ENCODE results near the gene TCFL5.

Gene TCFL5

DNA sequence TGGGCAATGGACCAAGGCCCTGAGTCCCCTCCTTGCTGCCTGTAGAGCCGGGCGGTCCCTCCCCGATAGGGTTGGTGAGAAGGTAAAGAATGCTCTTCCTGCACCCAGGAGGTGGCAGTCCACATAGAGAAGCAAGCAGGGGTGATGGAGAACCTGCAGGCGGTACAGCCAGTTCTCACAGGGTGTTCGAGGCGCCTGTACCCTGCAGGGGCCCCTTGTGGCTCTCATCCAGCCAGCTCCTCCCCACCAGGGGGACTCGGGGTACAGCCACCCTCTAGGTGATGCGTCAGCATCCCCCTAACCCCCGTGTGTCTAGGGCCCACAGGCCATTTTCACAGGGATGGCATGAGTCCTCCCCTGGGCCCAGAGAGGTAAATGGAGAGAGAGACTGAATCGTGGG, 49.9 kb downstream of the TCFL5 start:
- DNase-seq (ENCODE audit: low read depth) = no peak

DNA sequence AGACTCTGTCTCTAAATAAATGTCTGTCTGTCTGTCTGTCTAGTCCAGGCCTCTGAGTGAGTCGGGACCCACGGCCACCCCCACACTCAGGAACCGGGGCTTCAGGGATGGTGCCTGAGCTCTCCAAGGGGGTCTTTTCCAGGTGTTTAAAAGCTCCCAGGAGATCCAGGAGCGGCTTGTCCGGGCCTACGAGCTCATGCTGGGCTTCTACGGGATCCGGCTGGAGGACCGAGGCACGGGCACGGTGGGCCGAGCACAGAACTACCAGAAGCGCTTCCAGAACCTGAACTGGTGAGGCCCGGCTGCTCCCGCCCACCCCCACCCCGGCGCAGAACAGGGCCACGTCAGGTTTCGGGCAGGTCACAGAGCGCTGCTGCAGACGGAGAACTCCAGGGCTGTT, 50.3 kb downstream of the TCFL5 start:
- DNase-seq (ENCODE audit: low read depth) = no peak

DNA sequence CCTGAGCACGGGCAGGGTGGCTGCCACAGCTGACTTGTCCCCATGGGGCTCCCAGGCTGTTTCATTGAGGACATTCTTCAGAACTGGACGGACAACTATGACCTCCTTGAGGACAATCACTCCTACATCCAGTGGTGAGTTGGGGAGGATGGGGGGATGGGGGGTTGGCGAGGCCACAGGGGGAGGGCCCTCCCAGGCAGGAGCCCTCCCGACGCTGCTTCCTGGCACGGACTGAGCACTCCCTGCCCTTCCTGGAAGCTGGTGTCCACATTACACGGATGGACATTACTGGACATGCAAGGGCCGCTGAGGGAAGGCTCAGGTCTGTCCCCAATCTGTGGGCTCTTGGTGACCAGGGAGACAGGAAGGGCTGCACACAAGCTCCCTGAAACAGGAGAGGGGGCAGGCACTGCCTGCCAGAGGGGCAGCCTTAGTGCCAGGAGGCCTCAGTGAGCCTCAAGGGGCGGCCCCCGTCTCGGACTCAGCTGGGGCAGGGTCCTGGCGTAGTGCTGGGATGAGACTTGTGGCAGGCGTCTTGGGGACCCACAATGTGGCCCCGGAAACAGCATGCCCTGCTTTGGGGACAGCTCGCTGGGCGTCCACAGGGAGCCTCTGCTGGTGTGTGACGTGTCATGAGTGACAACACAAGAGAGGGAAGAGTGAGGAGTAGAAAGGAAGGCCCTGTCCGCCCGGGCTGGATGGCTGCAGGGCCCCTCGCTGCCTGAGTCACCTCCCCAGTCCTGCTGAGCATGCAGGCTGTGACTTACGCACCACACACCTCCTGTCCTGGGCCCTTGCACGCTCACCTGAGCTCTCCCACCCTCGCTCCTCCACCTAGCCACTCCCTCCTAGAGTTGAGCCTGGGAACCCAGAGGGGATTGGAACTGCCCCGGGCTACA, 51.8 kb downstream of the TCFL5 start:
- no peak for DNase-seq (ENCODE audit: low read depth)

DNA sequence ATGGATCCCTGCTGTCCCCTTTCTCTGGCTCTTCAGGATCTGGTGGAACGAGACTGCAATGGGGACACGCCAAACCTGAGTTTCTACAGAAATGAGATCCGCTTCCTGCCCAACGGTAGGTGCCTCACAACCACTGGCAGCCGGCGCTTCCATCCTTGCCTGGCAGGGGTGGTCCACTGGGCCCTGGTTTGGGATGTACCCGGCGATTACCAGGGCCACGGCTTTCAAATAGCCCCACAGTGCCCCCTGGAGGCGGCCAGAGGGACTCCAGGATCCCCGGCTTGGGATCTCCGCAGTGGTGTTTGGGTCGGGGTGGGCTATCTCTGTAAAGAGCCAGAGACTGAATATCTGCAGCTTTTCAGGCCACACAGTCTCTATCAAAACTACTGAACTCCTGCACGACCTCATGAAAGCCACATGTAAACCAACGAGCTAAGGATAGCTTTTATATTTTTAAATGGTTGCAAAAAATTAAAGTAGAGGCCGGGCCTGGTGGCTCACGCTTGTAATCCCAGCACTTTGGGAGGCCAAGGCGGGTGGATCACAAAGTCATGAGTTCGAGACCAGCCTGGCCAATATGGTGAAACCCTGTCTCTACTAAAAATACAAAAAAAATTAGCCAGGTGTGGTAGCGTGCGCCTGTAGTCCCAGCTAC, 53.3 kb downstream of the TCFL5 start:
- no peak for DNase-seq (ENCODE audit: low read depth)

DNA sequence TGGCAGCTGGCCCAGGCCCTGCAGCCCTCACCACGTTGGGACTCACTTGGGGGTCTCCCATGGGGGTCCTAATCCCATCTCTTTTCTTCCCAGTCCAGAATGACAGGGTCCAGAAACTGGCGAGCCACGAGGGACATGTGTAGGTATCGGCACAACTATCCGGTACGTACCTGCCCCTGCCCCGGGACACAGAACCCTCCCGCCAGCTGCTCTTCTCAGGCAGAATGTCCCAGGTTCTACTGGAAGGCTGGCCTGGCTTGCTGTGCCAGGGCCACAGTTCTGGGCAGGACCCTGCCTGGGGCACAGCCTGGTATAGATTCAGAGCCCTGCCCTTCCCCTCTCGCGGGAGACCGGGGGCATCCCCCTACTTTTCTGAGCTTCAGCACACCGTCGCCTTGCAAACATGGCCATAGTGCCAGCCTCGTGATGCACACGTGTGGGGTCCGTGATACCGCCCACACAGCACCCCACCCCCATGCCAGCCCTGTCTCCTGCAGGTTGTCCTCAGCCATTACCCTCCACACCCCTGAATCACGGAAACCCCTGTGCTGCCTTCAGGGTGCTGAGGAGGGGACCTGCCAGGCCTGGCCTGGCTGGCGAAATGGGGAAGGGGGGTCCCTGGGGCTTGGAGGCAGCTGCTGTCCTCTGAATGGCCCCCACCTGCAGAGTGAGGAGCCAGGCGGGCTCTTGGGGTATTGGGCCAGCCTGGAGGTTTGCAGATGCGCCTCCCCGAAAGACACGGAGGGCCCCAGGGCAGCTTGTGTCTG, 54.0 kb downstream of the TCFL5 start:
- DNase-seq (ENCODE audit: low read depth) = no peak

DNA sequence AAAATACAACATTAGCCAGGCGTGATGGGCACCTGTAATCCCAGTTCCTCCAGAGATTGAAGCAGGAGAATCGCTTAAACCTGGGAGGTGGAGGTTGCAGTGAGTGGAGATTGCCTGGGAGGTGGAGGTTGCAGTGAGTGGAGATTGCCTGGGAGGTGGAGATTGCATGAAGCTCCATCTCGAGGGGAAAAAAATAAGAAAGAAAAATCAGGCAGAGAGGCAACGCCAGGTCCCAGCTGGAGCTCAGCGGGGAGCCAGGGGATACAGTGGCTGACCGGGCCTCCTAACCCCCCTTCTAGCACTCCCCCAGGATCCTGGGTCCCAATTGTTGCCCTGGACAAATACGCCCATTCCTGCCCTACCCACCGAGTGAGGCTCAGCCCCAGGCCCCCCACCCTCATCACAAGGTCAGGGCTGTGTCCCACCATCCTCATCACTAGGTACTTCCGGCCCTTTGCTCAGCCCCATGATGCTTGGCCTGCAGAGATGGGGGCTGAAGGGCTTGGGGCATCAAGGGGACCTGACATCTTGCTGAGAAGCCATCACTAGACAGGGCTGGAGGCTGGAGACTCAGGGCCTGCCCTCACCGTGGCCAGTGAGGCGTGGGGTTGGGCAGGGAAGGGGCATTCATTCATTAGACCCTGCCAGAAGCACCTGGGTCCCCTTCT, 55.1 kb downstream of the TCFL5 start:
- DNase-seq (ENCODE audit: low read depth) = no peak

DNA sequence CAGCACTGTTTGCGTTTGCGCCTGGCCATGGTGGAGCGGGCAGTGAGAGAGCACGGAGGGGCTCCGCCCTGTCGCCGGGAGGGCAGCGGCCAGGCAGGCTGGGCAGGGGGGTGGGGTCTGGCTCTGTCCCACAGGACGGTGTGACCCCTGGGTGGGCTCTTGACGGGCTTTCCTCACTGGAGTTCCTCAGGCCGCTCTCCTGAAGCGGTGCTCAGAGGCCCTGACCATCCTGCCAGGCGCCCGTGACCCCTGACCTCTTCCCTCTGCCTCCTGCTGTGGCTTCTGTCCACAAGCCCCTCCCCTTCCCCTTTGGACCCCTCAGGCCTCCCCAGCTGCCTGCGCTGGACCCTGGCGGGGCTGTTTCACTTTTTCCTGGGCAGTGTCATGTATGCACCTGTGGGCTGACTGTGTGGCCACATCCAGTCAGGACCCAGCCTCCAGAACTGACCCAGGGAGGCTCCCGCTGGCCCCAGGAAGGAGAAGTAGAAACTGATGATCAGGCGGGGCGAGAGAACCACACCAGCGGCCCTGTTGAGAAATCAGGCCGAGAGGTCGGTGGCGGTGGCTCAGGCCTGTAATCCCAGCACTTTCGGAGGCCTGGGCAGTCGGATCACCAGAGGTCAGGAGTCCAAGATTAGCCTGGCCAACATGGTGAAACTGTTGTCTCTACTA, 55.8 kb downstream of the TCFL5 start:
- no peak for DNase-seq (ENCODE audit: low read depth)

DNA sequence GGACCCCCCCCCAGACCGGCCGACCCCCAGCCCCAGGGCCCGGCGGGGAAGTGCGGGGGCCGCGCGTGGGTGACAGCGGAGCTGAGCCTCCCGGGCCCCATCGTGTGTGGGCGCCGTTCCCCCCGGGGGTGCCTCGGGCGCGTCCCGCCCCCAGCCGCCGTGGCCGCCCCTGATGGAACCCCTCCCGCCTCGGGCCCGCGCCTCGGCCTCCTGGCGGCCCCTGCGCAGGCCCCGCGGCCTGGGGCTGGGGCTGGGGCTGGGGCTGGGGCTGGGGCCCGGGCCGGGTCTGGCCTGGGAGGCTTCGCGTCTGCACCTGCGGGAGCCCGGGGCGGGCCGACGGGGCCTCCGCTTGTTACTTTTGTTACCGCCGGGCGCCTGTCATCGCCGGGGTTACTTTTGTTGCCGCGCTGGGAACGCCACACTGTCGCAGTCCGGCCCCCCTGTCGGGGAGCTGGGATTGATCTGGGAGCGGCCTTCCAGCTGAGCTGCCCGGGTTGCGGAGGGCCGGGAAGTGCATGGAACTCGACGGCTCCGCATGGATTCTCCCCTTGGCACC, 56.4 kb downstream of the TCFL5 start:
- DNase-seq (ENCODE audit: low read depth) = no peak

DNA sequence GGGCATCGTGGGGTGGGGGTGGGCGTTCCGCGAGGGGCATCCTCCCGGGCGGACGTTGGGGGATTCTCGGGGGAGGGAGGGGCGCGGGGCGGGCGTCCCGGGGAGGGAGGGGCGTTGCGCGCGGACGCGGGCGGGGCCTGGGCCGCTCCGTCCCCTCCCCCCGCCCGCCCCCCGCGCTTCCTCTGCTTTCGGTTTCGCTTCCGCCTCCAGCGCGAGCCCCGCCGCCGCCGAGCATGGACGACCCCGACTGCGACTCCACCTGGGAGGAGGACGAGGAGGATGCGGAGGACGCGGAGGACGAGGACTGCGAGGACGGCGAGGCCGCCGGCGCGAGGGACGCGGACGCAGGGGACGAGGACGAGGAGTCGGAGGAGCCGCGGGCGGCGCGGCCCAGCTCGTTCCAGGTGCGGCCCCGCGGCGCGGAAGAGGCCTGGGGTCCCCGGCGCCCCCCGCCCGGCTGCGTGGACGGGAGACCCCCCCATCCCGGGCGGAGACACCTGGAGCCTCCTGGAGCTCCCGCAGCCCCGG, 56.9 kb downstream of the TCFL5 start, which contains the start of gene OGFR:
Gene OGFR (plus strand): TSS at position 209 of the 528 bp plus-strand sequence. CDS start 25 bp downstream, at position 234.
- DNase-seq (ENCODE audit: low read depth) = no peak

DNA sequence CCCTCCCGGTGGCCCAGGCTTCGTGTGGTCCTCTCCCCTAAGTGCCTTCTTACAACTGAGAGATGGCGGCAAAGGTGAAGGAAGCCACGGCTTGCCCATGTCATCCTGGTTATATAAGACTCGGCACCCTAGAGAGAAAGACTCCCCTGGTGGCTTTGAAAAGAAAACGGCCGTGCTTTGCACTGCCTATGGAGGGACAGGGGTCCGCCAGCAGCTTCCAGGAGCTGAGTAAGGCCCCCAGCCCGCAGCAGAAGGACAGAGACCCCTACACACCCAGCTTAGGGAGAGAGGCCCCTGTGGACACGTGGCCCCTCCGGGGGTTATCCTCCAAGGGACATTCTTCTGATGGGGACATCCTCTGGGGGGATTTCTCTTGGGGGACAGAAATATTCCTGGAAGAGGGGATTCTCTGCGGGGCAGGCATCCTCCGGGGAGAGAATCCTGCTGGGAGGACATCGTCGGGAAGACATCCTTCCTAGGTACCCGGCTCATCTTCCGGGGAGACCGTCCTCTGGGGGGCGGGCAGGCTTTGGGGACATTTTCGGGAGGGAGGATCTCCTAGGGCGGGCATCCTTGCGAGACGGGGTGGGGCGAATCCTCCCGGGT, 57.5 kb downstream of the TCFL5 start:
- DNase-seq (ENCODE audit: low read depth) = no peak

DNA sequence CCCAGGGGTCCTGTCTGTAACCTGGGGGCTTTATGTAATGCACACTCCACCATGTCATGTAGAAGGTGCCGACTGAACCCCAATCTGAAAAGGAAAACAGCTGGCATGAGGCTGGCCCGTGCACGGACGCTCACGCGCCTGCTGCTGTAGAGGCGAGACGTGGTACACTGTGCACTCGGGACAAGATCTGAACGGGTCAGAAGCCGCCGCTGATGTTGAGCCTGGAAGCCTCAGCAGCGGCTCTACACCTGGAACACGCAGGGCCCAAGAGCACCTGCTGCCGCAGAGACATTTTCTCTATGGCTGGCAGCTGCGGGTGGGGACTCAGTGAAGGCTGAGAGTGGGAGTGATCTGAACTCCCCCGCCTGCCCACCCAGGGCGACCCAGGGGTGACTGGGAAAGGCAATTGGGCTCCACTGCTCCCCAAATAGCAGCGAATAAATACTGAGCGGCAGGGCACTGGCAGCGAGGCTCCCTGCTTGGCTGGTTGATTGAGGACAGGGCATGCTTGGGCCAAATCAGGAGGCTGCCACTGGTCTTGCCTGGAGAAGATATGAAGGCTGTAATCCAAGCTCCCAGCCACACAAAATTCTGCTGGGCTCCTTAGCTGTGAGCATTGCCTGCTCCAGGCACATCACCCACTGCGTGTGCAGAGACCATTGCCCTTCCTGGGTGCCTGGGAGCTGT, 59.5 kb downstream of the TCFL5 start:
- DNase-seq (ENCODE audit: low read depth) = no peak

DNA sequence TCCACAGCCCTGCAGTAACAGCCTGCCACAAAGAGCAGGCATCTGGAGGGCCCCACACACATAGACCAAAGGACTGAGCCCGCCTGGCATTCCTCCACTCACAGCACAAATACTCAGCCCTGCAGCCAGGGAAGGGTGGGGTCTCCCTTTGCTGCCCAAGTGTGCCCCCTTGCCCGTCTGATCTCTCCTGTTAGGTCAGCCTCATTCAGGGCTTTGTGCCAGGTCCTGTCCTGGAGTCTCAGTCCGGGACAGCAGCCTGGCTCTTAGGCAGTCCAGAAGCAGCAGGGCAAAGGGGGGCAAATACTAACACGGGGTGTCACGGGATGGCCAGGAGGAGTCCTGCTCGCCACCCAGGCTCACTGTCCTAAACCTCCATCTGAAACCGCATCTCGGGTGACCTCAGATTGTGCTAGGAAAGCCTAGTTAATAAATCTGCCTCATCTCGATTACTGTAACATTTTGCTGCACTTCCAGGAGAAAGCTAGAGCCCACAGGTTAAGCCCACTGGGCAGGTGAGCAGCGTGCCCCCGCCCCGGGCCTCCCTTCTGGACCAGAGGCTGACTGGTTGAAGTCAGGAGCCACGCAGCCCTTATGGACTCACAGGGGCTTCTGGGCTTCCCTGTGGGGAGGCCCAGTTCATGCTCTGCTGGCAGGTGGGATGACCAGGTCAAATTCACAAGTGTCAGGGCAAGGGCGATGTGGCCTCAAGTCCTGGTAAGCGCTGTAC, 60.2 kb downstream of the TCFL5 start:
- no peak for DNase-seq (ENCODE audit: low read depth)

DNA sequence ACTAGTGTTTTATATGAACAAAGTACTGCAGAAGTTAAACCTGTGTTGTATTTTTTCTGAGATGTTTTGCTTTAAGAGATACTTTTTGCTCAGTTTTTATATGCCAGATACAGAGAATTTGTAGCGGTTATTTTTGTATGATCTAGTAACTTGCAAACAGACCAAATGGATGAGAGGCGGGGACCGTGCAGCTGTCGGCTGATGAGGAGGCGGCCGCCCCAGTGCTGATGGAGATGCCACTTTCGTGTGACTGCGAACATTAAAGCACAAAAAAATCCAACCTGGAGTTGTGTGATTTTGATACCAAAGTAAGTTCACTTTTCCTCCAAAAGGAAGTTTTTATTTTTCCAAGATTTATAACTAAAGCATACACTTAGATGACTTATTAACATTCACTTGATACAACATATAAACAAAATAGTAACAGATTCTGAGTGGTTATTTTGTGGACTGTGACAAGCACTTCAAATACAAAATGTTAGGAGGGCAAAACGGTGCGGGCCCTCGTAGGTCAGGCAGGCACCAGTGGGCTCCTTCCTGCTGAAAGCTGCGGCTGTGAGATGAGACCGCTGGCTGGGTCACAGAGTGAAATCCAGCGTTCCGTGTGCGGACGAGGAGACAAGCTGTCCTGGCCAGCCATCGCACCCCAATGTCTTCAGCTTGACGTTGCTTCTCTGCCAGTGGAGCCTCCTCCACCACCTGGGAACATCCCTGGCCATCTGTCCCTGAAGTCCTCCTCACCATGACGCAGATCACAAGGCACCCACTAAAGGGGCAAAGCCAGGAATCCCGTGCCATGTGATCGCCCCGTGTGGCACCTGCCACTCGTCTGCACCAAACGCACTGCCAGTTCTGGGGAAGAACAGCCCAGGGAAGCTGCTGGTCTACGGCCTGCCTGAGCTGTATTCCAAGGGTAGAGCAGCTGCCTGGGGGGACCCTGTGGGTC, 61.0 kb downstream of the TCFL5 start:
- DNase-seq (ENCODE audit: low read depth) = no peak

DNA sequence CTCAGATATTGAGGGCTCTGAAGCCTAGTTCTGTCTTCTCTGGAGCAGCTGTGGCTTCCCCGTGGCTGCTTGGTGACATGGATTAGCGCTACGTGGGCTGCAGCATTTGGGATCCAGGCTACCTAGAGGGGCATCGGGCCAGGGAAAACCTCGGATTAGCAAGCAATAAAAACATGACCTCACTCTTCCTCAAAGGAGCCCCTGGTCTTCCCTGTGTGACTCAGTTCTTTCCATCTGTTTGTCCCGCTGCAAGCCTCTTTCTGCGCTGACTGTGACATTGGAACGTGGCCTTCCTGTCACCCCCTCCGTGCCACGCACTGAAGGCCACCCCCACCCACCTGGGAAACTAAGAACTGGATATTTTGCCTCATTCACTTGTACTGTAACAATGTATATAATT, 61.7 kb downstream of the TCFL5 start:
- DNase-seq (ENCODE audit: low read depth) = no peak

DNA sequence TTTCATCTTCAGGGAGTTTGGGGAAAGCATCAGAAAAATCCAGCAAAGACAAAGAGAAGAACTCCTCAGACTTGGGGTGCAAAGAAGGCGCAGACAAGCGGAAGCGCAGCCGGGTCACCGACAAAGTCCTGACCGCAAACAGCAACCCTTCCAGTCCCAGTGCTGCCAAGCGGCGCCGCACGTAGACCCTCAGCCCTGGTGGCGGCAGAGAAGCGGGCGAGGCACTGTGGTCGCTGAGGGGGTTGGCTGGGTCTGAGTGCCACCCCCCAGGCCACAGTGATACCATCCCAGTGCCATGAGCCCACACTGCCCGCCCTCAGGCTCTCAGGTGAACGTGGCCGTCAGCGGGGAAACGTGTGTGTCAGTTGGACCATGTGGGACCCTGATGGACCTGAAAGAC, 62.2 kb downstream of the TCFL5 start:
- no peak for DNase-seq (ENCODE audit: low read depth)

DNA sequence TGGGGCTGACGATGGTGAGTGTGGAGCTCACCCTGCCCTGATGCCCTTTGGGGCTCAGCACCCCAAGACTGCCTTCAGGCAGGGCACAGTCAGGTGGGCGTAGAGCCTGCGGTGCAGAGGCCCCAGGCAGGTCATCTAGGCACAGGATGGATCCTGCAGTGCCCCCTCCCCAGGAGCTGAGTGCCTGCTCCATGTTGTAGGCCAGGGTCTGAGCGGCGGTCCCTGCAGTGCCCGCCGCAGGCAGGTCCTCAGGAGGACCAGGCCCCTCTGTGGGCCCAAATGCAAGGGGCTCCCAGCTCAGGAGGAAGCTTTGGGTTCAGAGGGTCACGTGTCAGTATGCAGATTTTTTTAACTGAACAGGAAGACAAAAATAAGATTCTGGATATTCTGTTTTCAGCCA, 62.6 kb downstream of the TCFL5 start:
- no peak for DNase-seq (ENCODE audit: low read depth)

DNA sequence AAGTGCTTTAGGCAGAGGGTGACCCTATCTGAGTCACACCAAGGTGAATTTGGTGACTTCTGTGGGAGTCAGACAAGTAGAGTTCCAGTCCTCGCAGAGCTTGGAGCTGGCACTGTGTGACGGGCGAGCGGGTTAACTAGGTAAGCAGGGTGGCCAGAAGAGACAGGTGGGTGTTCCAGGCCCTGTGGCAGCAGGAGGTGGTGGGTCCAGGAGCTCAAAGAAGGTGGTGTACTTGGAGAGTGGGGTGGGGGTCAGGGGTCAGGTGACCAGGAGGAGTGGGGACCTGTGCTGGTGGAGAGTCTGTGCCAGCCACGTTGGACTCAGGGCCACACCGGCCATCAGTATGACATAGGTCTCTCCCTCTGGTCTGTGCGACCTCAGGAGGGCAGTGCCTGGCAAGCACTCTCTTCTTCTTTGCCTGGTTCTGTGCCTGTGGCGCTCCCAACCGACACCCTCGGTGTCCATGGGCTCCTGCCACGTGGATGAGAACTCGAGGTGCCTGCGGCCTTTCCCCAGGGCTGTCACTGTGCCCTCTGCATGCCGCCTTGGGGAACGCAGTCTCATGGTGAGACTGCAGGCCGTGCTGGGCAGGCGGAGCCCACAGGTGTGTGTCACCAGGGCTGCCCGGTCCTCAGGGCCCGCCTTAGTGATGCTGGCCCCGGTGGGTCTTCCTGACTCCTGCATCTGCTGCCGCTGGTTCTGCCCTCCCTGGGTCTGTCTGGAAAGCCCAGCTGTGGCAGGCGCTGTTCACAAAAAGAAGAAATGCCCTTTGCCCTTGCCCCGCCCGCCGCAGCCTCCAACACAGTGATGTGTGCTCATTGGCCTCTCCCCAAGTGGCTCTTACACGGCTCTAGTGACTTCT, 63.7 kb downstream of the TCFL5 start:
- DNase-seq (ENCODE audit: low read depth) = no peak

Measured in stromal cell of bone marrow (primary cell).